IPS-NIHi7 (cell line): Measurements from ENCODE around the gene LIMS2.

Experiments
- DNase-seq: peaks from one replicate; pipeline ENCODE4 v3.0.0; 2012; ENCODE audit warnings: mixed read lengths; ENCODE audit errors: extremely low spot score

LIMS2 gene

GRCh38 chr2:127645395-127646291, 29.7 kb downstream of the LIMS2 start, which contains the start of gene GPR17:
Gene GPR17, plus strand, starts transcription at chr2:127646153. Its CDS starts 4,583 bp downstream, at chr2:127650736.
- DNase-seq, result no peak

- no peak for DNase-seq
Observed at GRCh38 chr2:127645026-127645394, 30.3 kb downstream of the LIMS2 start.

GRCh38 chr2:127644066-127645025, 31.0 kb downstream of the LIMS2 start:
- DNase-seq, result no peak

DNA sequence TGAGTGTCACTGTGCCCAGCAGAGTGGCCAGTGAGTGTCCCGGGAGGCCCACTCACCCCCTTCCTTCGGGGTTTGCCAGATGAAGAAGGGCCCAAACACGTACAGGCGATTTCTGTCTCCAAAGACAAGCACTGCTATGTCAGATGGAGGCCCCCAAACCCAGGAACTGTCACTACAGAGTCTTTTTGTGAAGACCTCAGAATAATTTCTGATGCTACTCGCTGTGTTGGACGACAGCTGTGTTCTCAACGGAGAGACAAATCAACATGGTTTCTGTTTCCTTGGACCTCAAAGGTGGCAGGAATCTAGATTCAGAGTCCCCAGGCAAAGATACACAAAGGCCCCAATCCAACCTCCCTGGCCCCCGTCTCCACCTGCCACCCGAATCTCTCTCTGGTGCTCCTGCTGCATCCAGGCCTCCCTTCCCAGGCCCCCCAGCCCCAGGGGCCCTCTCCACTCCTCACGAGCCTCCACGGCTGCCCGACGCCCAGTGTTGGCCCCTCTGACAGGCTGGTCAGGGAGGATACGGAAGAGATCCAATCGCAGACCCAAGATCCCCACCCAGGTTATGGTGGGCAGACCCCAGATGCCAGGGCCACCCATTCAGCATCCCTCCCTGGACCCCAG, 31.8 kb downstream of the LIMS2 start:
- no peak for DNase-seq

- no peak for DNase-seq
Observed at GRCh38 chr2:127642706-127643438, 32.5 kb downstream of the LIMS2 start.

DNA sequence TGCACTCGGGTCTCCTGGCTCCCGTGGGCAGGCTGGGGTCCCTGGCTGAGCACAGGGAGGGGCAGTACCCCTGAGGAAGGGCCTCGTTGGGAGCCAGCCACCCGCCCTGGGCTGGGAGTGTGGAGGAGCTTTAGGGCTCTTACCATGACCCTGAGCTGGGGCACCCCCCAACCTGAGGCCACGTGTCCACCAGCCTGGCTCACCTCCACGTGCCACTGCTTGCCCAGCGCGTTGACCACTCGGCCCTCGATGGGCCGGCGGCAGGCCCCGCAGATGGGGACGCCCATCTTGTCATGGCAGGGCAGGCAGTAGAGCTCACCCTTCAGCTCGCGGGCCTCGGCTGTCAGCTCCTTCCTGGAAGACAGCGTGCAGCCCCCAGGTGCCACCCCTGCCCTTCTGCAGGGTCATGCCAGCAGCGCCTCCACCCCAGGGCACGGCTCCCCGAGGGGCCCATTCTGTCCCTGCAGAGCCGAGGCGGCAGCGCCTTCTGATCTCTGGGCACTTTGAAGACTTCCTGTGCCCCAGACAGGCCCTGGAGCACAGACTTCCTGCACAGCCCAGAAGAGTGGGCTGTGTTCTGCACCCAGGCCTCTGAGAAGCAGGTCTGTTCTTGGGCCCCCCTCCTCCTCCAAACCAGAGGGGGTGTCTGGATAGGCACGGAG, 33.4 kb downstream of the LIMS2 start:
- no peak for DNase-seq

DNA sequence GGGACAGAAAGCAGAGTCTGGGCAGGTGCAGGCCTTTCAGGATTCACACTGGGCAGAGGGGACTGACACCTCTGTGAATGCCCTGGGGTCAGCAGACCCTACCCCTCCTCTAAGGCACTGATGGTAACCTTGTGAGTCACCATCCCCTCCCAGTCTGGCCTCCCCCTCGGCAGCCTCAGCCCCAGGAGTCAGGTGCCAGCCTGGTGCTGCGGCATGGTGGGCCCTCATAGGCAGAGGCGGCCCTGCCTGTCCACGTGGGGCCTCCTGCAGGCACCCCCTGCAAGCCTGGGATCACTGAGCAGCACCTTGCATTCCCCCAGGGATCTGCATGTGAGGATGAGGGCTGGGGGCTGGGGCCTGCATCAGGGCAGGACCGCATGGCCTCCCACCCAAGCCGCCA, 34.2 kb downstream of the LIMS2 start:
- DNase-seq, result no peak

- peak; percentile 74 for DNase-seq
Observed at GRCh38 chr2:127640082-127641072, 35.0 kb downstream of the LIMS2 start.

GRCh38 chr2:127639111-127639474, 36.2 kb downstream of the LIMS2 start:
- no peak for DNase-seq

GRCh38 chr2:127638361-127639110, 36.8 kb downstream of the LIMS2 start:
- peak; percentile 87 for DNase-seq

GRCh38 chr2:127637725-127638252, 37.5 kb downstream of the LIMS2 start:
- DNase-seq, result peak; percentile 84

DNA sequence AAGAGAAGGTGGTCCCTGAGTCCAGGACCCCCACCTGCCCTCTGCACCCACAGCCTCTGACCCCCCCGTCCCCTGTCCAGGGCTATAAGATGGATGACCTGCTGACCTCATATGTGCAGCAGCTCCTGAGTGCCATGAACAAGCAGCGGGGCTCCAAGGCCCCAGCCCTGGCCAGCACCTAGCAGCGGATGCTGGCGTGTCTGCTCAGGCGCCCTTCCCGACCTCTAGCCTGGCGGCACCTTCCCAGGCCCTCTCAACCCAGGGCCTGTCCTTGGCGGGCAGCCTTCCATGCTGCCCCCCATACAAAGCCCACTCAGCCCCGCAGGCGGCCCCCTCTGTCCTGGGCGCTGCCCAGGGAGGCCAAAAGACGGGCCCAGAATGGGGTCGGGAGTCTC, 38.1 kb downstream of the LIMS2 start:
- no peak for DNase-seq

DNA sequence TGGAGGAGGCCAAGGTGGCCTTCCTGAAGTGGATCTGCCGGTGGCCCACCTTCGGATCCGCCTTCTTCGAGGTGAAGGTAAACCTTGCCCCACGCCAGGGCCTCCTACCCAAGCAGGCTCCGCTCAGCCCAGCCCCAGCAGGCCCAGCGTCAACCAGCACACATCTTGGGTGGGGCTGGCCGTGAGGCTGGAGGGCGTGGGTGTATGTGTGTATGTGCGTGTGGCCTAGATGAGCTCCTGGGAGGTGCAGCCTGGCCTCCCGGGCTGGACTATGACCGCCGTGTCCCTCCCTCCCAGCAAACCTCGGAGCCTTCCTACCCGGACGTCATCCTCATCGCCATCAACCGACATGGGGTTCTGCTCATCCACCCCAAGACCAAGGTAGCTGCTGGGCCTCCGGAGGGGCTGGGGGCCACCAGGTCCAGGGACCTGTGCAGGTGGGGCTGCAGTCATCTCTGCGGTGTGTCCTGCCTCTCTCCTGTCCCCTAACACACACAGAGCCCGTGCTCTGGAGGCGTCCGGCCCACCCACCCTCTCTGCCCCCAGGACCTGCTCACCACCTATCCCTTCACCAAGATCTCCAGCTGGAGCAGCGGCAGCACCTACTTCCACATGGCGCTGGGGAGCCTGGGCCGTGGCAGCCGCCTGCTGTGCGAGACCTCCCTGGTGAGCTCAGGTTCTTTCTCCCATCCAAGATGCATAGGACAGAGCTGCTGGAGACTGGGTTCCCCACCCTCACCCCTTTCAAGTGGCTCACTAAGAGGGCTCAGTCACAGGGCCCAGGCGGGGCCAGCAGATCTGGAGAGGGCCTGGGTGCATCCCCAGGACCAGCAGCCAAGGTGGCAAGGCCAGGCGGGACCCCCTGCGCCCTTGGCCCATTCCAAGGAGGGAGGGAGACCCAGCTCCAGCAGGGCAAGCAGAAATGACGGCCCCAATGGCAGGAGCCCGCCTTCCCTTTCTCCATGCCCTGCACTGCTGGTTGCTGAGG, 38.8 kb downstream of the LIMS2 start:
- DNase-seq, result no peak

DNA sequence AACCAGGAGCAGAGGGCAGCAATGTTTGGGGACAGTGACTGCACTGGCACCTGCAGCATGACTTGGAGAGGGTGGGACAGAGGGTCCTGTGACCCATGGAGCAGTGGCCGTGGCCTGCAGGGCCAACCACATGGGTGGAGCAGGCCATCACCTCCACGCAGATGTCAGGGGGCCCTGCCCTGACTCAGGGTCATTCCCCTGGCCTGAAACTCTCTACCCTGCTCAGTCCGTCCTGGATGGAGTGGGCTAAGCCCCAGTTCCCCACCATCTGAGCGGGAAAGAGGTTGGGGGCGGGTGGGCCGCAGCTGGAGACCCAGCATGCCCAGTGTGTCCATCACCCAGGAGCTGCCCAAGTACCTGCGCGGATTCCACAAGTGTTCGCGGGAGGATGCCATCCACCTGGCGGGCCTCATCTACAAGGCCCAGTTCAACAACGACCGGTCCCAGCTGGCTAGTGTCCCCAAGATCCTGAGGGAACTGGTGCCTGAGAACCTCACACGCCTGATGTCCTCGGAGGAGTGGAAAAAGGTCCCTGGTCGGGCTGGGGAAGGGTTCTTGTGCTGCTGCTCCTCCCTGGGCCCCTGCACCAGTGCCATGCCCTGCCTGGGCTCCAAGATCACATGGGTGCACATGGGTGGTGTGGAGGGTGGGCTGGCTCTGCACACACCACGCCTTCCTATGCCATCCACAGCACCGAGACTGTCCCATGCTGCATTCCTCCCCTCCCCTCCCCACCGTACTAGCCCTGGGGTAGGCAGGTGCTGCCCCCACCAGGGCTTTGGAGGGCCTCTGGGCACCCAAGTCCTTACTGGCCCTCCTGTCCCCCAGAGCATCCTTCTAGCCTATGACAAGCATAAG, 39.7 kb downstream of the LIMS2 start:
- DNase-seq, result no peak

- DNase-seq, result no peak
Observed at GRCh38 chr2:127634626-127635379, 40.5 kb downstream of the LIMS2 start.
